CD4-positive, alpha-beta T cell treated with Interleukin-2 at 100 ng/mL for 4 hours (primary cell): ENCODE data around the gene COL4A2.

Source experiments
- DNase-seq: peaks from one replicate; pipeline ENCODE4 v3.0.0-alpha.2; 2020; ENCODE audit warnings: low spot score

COL4A2 gene

DNA sequence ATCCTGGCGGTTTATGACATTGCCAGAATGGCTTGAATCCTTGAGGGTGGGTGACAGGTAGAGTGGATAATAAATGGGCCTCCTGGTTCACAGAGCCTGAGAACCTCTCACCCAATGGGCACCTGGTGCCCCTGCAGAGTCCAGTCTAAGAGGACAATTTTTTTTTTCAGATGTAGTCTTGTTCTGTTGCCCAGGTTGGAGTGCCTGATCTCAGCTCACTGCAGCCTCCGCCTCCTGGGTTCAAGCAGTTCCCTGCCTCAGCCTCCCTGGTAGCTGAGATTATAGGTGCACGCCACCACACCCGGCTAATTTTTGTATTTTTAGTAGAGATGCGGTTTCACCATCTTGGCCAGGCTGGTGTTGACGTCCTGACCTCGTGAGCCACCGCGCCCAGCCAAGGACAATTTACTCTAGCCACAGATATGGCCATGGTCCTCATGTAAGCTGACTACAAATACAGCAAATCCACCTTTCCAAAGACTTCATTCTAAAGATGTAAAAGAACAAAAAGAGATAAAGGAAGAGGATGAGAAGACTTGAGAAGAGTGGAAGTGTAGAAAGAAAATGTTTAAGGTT is 33.0 kb downstream of the COL4A2 start:
- no peak for DNase-seq

DNA sequence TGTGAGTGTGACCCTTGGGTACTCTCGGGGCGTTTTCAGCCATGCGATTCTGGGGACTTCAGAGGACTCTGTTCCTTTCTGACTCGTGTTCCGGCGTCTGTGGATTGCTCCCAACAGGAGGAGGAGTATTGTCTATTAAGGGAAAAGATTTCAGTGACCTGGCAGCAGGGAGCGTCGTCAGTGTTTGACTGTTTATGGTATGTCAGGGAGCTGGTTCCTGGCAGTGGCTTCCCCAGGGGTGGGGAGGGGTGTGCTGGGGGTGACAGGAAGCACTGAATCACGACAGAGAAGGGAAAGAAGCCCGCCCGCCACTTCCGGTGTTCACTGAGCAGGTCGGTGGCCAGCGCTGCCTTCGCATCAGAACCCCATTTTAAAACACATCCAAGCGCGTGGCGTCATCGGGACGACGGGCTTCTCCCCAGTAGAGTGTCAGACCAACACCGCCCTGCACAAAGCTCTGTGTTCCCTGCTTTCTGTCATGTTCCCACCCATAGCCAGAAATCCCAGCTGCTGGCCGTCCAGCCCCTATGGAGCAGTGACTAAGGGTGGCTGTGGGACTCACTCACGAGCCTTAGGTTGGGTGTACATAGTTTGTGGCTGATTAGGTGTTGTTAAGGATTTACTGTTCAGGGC is 33.8 kb downstream of the COL4A2 start:
- peak; percentile 26 for DNase-seq

DNA sequence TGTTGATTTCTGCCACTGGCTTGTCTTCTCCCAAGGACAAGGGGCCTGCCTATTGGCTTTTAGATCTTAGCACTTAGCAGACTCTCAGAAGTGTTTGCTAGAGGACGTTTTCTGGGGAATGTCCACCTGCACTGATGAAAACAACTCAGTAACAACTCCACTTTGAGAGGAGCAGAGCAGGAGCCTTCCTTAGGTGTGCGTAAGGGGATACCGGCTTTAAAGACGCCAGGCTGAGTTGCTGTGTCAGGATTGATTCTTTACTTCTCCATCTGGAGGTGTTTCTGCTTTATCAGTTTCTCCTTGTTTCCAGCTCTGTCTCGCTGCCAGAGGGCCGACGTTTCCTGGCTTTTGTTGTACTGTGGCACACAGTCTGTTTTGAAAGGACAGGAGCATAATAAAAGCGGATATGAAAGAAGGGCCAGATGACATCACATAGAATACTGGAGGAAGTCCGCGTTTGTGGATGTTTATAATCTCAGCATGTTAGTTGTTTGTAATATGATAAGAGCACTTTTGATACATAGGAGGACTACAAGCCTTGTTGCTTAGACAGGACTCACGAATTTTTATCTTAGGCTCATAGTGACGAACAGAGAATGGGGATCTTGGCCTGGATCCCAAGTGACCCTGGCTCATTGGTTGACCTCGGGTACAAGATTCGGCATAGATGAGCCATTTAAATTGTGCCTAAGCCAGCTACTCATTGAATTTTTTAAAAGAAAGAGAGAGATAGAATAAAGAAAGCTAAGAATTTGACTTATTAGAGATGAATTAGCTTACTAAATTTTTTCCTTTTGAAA is 34.6 kb downstream of the COL4A2 start:
- no peak for DNase-seq

DNA sequence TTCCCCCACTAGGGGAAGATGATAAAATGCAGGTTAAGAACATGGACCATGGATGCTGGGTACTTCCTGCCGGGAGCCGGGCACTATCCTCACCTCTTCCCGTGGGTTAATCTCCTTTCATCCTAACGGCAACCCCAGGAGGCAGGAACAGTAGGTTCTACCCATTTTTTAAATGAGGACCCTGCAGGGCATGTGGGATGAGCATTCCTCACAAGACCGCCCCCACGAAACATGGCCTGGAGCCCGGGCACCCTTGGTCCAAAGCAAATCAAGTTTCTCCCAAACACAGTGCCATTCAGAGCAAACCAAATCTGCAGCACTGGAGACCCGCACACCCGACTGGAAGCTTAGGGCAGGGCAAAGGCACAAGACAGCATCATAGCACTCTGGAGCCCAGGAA is 35.4 kb downstream of the COL4A2 start:
- DNase-seq, result no peak

DNA sequence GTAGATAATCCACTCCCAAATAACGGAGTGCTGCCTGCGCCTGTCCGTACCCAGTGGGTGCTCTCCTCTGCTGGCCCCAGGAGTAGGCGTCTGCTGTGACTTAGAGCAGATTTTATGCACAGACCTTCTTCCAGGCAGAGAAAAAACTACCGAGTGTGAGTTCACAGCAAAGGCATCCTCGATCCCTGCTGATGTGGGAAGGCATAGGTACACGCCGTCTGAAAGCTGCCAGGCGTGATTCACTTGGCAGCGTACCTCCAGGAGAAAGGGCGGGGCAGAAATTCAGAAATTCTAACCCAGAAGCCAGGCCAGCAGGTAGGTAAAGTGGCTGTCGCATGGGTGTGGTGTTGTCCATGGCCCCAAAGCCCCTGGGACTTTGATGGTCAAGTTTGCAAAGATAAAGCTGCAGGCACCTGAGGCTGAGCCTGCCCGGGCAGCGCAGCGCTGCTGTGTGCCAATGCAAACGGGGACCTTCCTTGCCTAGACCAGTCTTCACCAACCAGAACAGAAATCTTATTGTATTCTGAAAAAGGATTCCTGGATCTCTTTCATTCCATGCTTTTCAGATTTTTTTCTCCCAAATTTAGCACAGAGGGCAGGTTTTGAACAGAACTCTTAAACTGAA is 36.3 kb downstream of the COL4A2 start:
- no peak for DNase-seq

DNA sequence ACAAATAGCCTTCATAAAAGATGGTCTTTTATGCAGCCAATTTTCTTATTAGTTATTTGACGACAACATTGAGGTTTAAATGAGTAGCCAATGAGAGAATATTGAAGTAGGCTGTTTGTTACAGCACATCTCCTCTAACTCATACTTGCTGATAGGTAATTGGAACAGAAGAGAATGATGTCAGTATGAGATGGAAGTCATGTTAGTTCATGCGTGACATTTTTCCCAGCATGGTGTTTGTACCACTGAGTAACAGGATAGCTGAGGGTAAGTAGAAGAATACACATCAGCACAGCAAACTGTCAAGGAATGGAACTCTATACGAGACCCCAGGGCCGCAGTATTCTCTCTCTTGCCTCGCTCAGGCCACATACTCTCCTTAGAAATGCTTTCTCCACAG is 37.2 kb downstream of the COL4A2 start:
- DNase-seq, result no peak

DNA sequence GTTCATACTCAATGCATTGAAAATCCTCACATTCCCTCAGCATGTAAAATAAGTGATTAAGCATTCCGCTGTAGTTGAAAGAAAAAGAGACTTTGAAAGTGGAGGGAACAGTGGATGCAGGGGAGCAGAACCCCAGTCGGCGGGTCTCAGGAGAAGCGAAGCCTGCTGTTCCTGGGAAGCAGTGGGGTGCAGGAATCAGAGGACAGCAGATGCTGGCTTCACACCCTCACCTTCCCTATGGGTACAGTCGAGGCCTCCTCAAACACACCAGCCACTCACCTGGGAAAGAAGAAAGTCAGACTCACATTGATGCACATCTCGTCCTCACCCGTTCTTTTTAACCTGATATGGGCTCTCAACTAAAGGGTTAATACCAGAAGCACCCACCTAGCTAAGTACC is 38.2 kb downstream of the COL4A2 start:
- no peak for DNase-seq

DNA sequence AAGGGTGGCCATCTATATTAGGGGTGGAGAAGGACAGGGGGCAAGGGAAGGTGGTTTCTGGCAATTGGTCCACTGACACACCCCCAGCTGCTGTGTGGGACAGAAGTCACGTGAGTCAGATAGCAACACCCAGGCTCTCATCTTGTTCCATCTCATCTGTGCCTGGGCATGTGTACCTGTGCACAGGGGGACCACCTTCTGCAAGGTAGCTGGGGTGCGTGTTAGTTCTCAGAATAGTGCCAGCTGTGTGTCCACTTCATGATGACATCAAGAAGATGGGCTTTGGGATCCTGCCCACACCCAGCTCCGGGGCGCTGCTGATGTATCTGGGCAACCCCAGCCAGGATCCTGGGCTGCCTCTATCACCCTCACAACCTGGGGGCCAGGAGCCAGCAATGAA is 38.6 kb downstream of the COL4A2 start:
- no peak for DNase-seq

DNA sequence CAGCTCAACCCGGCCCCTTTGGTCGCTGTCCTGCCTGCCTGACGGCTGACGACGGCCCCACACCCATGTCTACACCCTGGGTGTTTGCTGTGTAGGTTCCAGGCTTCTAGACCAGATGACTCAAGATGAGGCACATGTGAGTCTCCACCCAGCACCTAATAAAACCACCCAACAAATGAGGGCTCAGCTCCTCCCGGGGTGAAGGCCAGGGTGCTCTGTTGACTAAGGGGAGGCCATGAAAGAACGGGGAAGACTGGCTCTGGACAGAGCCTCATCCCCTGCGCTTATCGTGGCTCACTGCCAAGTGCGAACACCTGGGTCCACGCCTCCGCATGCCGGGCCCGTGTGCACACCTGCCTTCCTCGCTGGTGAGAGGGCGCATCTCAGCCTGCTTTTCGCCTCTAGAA is 39.6 kb downstream of the COL4A2 start:
- no peak for DNase-seq

DNA sequence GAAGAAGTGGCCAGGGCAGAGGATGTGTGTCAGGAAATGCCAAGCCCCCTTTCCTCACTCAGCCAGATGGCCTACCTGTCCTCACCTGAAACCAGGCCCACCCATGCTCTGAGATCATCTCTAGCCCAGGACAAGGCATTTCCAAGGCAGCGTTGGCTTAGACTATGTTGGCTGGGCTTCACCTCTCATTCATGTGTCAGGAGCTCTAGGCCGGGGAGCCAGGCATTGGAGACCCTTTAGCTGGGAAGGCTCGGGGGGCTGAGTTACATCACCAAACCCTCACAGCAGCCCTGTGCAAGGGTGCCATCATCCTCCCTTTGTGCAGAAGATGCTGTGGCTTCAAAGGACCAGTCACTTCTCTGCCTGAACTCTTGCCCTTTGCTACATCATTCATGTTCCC is 40.0 kb downstream of the COL4A2 start:
- no peak for DNase-seq

DNA sequence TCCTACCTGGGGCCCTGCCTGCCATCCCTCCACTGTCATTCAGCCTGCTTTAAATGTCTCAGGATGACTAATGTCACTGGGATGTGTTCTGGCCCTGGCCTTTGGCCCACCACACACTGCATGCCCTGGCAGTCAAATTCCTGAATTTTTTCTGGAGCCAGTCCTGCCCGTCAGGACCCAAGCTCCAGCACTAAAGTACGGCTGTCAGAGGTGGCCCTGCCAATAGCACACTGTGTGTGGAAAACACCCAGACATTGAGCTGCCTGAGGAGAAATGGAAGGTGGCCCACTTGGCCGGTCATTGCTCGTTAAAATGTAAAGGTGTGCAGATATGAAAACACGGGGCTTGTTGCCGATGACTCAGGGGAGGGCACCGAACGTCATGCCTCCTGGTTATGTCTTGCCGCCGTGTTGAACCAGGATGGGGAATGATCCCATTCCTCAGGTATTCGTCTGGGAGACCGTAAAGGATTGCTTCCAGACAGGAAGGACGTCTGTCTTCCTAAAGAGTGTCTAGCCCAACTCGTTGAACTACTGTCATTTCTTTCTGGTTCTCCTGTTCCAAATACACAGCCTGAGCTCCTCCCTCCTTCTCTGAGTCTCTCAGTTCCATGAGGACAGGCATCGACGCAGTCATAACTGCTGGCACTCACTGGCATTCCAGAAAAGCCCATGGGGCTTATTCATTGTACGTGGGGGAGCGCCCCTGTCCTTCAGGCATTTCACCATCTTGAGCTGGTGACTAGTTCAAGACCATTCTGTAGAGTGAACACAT is 40.6 kb downstream of the COL4A2 start:
- DNase-seq, result no peak

DNA sequence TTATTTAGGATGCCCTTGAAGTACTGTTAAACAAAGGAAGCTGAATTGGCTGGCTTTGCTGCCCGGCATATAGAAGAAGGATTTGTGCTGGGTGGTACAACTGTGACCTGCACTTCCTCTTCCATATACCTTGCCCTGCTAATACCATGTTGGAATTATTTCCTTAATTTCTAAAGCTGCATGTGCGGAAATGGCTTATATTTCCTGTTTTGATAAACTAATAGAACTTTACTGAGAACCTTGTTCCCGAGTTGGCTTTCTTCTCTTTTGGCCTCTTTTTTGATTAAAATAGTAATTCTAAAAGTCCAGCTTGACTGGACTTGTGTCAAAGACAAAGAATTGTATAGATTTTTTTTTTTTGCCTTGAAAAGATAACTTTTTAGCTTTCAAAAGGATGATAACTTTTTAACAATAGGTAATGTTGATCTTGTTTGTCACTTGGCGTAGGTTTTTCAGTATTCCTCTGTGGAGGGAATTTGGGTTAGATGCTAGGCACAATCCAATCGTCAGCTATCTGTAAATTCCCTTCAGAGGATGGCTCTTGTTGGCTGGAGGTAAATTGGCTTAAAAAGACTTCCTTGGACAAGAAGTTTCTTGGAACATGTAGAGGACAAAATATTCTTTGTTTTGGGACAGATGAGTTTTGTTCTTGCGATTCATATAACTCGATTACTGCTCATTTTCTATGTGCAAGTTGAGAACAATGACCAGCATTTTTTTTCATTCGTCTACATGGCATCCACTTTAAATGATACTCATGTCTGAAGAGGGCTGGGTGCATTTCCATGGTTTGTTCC is 41.4 kb downstream of the COL4A2 start:
- DNase-seq, result no peak

DNA sequence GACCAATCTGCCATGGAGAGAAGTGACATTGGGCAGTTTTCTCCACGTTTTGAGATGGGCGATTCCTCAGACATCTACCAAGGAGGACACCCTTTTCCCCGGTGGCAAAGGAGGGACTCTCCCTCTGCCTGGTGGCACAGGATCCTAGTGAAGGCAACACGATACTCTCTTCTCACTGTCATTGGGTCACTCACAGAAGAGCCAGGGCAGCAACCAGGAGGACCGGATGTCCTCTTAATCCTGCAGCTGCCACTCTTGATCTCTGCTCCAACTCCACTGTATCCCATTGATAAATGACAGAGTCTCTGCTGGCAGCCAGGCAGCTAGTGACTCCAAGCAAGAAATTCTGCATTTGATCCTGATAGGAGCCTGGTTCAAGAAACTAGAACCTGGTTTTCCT is 42.2 kb downstream of the COL4A2 start:
- no peak for DNase-seq

DNA sequence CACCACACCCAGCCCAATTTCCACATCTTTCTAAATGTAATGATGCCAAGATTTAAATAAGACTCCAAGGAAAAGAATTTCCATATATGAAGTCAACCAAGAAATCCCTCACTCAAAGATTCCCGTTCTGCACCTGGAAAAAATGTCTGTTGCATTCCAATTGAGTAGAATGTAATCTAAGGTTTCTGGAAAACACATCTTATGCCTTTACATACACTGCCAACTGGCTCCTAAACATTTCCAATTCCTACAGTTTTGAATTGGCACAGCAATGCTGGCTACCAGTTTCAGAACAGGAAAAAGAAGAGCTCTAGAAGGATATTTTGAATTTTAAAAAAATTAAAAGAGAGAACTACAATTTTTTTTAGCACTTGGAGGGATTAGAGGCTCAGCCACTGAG is 43.0 kb downstream of the COL4A2 start:
- no peak for DNase-seq

DNA sequence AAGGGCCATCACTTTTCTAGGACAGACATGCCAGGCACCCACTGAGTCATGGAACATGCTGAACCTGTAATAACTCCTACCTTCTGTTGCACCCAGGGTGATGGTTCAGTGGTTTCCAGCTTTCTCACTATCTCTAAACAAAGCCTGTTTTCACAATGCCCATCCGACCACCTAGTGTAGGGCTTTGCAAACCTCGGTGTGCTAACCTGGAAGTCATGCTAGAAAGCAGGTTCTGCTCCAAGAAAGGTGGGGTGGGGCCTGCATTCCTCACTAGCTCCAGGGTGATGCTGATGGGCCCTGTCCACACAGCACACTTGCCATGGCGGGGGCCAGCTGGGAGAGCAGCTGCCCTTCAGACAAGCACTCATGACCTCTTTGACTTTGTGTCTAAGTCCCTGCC is 43.4 kb downstream of the COL4A2 start:
- no peak for DNase-seq

DNA sequence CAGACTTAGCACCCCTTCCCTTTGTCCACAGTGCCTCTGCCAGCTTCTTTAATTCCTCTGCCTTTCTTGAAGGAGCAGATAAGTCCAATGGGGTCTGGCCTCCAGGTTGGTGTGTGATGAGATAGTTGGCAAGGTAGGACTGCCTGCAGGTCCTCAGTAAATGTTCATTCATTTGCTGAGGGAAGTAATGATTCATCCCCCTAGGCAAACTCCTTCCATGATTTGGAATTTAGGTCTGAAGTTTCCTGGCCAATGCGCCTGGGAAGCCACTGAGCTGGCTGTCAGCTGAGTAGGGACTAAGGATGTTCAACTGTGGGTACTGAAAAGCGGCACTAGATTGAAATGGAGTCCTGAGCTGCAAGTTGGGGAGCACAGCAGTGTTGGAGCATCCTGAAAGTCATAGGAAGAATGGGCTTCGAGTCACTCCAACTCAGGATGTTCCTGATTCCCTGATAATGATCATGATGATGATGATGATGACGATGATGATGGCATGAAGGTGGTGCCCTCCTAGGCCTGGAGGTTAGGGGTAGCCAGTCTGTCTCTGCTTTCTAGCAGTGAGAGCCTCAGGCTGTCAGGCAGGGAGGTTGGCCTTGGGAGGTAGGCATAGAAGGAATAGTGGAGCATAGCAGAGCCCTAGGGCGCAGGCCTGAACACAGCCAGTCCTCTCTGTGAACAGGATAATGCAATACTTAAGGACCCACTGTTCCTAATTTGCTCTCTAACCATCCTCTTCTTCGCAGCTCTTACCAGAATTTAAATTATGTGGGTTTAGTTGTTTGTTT is 44.7 kb downstream of the COL4A2 start:
- DNase-seq, result no peak

DNA sequence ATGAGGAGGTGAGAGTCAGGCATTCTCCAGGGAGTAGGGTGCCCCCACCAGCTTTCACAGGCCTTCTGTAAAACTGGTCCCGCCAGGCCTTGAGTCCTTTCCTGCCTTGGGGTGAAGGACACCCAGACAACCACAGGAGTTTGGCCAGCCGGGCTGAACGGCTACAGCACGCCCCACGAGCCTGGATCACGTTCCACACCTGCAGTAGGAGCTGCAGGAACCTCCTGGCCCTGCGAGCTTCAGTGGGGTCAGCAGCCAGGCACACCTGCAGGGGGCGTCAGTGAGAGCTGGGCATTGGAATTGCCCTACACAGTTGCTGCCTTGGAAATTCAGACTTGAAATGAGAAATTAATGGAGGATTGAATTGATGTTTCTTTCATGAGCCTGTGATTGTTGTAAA is 45.7 kb downstream of the COL4A2 start:
- no peak for DNase-seq

DNA sequence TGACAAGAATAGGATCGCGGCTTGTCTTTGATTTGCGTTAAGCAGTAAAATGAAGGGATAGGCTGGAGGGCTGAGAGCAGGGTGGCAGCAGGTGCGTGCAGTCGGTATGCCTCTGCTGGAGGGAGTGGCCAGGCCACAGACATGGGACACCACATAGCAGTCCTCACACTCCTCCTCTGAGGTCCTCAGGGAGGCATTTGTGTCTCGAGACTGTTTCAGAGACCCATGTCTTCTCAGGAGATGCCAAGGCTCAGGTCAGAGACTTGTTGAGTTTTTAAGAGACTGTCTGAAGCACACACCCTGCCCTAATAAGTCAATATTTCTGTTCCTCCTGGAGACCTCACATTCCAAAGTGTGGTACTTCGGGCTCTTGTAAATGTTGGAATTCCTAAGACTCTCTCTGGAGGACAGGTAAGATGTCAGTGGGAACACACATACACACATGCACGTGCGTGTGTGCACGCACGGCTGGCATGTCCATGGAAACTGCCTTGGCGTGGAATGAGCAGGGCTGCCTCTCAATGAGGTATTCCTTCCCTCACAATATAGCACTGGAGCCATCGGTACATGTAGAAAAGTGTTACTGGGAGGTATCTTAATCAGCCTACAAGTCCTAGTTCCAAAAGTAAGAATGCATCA is 46.4 kb downstream of the COL4A2 start:
- no peak for DNase-seq

DNA sequence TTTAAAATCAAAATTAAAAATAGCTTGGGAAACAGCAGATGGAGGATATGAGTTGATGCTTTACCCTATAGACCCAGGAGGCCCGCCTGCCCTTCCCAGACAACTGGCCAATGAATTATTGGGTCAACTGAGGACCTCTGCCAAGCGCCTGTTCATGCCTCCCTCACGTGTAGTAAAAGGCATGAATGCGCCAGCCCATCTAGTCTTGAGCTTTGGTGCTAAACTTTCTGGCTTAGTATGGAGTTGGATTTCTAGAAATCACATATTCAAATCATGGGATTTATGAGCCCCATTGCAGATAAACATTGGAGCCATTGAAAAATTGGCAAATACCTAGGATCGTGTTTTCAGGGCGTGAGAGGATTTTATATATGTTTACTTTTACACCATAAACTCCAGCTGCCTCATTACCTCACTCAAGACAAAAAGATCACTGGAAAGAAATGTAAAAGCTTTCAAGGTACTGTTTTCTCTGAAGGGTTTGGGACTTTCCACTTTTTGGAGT is 47.1 kb downstream of the COL4A2 start:
- no peak for DNase-seq
